ENCODE results near the gene SARDH.

- TF ChIP-seq CTCF (IDR thresholded peaks at IDR 0.05): no peak
- no peak for TF ChIP-seq POLR2A (IDR thresholded peaks at IDR 0.05)
These were observed 23.6 kb upstream of the SARDH start for GRCh38 chr9:133761641-133762248.

All from heart left ventricle (tissue), 13 donors.